Stimulated activated CD8-positive, alpha-beta memory T cell treated with anti-CD3 and anti-CD28 coated beads, Interleukin-12 subunit alpha, Interleukin-12 subunit beta, amount 100 ng/mL, for 1 hour (primary cell): Measurements from ENCODE around the gene RALA.
"Not testable (repeated sequence)": the region's sequence is repeated elsewhere in the genome, so short reads cannot be mapped to it uniquely, and the experiment has no call there.

ENCODE experiments used
- DNase-seq: peaks from one replicate; pipeline ENCODE4 v3.0.0-alpha.2; 2020; ENCODE audit warnings: low read depth

Gene RALA

GRCh38 chr7:39647816-39648215 lies 24.4 kb downstream of the RALA start:
- no peak for DNase-seq

GRCh38 chr7:39650676-39651075 lies 27.3 kb downstream of the RALA start:
- no peak for DNase-seq

- DNase-seq: no peak
These were observed 27.9 kb downstream of the RALA start for GRCh38 chr7:39651265-39651664.

GRCh38 chr7:39656415-39656814 lies 33.0 kb downstream of the RALA start:
- no peak for DNase-seq

- no peak for DNase-seq
These were observed 36.1 kb downstream of the RALA start for GRCh38 chr7:39659356-39660013.

GRCh38 chr7:39661960-39662359 lies 38.6 kb downstream of the RALA start:
- no peak for DNase-seq

GRCh38 chr7:39663263-39663662 lies 39.9 kb downstream of the RALA start:
- no peak for DNase-seq

GRCh38 chr7:39664057-39664456 lies 40.7 kb downstream of the RALA start:
- no peak for DNase-seq

- no peak for DNase-seq
These were observed 41.2 kb downstream of the RALA start for GRCh38 chr7:39664585-39664984.

- DNase-seq: no peak
These were observed 43.2 kb downstream of the RALA start for GRCh38 chr7:39666562-39666961.

GRCh38 chr7:39667341-39667923 lies 44.1 kb downstream of the RALA start:
- no peak for DNase-seq

GRCh38 chr7:39668280-39668679 lies 44.9 kb downstream of the RALA start:
- DNase-seq: not testable (repeated sequence)

GRCh38 chr7:39670052-39670451 lies 46.7 kb downstream of the RALA start:
- DNase-seq: no peak

- no peak for DNase-seq
These were observed 47.6 kb downstream of the RALA start for GRCh38 chr7:39670934-39671333.

GRCh38 chr7:39672176-39672575 lies 48.8 kb downstream of the RALA start:
- no peak for DNase-seq

- no peak for DNase-seq
These were observed 50.5 kb downstream of the RALA start for GRCh38 chr7:39673868-39674267.

- DNase-seq: no peak
These were observed 51.0 kb downstream of the RALA start for GRCh38 chr7:39674406-39674805.

GRCh38 chr7:39676346-39676745 lies 53.0 kb downstream of the RALA start:
- no peak for DNase-seq

- no peak for DNase-seq
These were observed 55.7 kb downstream of the RALA start for GRCh38 chr7:39678930-39679709.

GRCh38 chr7:39679874-39680273 lies 56.5 kb downstream of the RALA start:
- DNase-seq: not testable (repeated sequence)

- DNase-seq: no peak
These were observed 58.6 kb downstream of the RALA start for GRCh38 chr7:39681887-39682441.

- no peak for DNase-seq
These were observed 60.0 kb downstream of the RALA start for GRCh38 chr7:39683216-39683845.
